CD4-positive, alpha-beta T cell treated with Interleukin-4 for 4 hours (primary cell): Measurements from ENCODE around the gene MYBPHL.

Experiments used
- DNase-seq: peaks from one replicate; pipeline ENCODE4 v3.0.0-alpha.2; 2020

Gene MYBPHL

DNA sequence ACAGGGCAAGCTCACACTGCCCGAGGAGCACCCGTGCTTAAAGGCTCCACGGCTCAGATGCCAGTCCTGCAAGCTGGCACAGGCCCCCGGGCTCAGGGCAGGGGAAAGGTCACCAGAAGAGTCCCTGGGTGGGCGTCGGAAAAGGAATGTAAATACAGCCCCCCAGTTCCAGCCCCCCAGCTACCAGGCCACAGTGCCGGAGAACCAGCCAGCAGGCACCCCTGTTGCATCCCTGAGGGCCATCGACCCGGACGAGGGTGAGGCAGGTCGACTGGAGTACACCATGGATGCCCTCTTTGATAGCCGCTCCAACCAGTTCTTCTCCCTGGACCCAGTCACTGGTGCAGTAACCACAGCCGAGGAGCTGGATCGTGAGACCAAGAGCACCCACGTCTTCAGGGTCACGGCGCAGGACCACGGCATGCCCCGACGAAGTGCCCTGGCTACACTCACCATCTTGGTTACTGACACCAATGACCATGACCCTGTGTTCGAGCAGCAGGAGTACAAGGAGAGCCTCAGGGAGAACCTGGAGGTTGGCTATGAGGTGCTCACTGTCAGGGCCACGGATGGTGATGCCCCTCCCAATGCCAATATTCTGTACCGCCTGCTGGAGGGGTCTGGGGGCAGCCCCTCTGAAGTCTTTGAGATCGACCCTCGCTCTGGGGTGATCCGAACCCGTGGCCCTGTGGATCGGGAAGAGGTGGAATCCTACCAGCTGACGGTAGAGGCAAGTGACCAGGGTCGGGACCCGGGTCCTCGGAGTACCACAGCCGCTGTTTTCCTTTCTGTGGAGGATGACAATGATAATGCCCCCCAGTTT lies 56.1 kb downstream of the MYBPHL start:
- DNase-seq: no peak

DNA sequence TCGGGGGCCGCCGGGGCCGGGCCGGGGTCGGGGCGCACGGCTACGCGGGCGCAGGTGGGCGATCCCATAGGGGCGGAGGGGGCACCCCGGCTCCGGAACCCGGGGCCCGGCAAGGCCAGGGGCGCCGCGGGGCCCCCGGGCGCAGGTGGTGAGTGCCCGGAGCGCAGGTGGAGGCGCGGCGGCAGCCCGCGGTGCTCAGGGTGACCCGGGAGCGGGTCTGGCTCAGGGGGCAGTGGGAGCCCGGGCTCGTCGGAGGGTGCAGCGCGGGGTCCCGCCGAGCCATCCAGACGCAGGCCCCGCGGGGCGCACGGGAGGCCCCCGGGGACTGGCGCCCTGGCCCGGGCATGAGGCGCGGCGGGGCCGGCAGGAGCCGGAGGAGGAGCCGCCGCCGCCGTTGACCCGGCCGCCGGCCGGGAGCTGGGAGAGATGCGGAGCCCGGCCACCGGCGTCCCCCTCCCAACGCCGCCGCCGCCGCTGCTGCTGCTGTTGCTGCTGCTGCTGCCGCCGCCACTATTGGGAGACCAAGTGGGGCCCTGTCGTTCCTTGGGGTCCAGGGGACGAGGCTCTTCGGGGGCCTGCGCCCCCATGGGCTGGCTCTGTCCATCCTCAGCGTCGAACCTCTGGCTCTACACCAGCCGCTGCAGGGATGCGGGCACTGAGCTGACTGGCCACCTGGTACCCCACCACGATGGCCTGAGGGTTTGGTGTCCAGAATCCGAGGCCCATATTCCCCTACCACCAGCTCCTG lies 57.0 kb downstream of the MYBPHL start:
- no peak for DNase-seq

DNA sequence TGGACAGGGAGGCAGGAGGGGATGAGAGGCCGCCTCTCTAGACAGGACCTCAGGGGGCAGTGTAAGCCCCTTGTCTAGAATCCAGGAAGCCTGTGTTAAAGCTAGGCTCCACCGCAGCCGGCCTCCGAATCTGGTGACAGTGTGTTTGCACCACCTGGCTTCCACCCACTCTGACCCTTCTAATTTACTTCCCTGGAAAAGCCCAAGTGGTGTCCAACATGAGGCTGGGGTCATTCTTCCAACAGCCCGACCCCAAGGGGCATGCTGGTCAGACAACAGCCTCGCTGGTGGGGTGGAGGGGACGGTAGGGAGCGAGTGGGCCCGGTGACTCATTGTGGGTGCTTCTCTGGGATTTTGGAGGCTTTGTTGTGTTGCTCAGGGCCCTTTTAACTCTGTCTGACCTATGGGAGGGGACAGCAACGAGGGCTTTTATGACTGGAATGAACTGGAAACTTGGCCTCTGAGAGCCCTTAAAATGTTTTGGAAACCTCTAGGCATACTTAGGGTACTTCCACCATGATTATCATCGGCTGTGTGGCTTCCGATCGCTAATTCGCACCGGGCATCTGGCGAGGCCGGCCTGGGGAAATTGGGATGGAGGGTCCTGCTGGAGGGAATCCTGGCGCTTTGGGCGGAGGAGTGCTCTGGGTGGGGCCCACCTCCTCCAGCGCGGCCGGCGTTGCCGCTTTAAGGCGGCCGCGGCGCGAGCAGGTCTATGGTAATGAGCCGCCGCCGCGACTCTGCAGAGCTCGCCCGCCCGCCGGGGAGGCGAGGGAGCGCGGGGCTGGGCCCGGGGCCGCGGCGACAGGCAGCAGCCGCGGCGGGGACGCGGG lies 57.8 kb downstream of the MYBPHL start, which contains the start of gene CELSR2:
Gene CELSR2 (plus strand): TSS at position 743 of the 833 bp plus-strand sequence. CDS start 541 bp downstream, outside the sequence.
- DNase-seq: peak; percentile 48

DNA sequence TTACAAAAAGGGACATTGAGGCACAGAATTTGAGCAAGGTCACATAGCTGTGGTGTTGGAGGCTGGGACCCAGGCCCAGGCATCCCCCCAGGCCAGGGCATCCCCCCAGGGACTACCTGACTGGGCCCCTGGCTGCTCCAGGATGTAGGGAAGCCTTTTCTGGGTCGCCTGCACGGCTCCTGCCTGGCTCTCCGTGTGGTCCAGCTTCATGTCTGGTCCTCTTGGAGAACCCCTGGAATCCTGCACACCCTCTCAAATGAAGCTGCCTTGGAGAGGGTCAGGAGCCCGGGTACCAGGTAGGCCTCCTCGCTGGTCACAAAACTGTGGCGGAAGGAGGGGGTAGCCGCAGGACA lies 58.4 kb downstream of the MYBPHL start:
- no peak for DNase-seq

DNA sequence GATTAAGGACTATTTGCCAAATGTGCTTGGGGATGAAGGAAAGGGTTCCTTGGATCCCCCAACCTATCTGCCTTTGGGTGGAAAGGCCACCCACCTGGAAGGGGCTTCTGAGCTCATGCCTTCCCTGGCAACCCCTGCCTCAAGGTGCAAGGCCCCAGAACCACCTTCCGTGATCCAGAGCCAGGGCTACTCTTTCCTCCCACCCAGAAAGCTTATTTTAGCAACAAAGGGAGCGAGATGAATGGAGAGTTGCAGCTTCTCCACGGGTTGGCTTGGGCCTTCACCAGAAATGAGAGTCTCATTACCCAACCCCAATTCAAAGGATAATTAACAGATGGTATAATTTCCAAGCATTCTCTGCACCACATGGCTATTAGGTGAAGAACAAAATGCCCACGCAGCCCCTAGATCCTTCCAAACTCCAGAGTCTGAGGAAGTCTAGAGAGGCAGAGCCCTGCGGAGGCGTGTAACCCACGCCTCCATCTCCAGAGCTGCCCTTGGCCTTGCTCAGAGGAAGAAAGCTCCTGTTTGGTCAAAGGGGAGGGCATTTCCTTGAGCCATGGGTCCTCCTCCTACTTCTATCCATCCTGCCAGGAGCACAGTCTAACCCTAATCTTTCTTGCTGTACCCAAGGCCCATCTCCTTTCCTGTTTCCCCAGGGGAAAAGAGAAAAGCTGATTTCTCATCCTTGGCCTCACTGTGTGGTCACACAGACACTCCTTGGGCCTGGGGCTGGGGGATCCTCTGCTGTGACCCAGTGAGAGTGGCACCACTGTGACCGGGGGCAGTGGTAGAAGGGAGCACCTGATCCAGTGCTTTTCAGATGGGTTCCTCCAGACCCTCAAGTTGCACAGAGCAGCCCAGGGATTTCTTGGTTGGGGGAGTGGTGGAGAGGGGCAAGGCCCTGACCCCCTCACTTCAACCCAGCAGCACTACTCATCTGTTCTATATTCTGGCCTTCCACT lies 59.1 kb downstream of the MYBPHL start:
- DNase-seq: no peak

DNA sequence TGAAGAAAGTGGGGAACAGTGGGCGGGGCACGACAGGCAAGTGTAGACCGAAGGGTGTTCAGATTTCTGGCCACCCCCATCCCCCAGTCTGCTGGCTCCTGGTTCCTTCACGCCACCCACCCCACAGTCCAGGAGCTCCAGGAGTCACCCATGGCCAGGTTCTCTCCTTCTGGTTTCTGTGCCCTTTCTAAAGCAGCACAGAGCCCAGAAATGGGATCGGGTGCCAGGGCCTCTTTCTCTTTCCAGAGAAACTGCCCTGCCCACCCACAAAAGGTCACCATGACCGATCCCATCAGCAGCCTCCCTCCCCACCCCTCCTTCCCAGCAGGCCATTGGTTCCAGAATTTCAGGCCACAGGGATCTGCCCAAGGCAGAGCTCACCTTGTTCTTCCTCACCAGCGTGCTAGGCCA lies 60.7 kb downstream of the MYBPHL start:
- no peak for DNase-seq

DNA sequence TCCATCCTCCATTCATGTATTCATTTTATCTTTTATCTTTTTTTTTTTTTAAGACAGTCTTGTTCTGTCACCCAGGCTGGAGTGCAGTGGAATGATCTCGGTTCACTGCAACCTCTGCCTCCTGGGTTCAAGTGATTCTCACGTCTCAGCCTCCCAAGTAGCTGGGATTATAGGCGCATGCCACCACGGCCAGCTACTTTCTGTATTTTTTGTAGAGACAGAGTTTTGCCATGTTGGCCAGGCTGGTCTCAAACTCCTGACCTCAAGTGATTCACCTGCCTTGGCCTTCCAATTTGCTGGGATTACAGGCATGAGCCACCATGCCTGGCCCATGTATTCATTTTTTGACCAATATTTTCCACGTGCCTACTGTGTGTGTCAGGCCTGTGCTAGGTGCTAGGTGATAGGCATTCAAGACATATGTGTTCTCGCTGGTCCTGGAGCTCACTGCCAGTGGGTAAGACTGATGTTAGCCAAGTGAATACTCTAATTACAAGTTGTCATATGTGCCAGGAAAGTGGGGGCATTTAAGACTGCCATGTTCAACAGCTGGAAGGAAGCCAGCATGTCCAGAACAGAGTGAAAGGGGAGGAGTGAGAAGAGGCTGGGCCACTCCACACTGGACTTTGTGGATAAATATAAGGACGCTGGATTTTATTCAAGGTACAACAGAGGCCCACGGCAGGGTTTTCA lies 62.8 kb downstream of the MYBPHL start:
- no peak for DNase-seq

DNA sequence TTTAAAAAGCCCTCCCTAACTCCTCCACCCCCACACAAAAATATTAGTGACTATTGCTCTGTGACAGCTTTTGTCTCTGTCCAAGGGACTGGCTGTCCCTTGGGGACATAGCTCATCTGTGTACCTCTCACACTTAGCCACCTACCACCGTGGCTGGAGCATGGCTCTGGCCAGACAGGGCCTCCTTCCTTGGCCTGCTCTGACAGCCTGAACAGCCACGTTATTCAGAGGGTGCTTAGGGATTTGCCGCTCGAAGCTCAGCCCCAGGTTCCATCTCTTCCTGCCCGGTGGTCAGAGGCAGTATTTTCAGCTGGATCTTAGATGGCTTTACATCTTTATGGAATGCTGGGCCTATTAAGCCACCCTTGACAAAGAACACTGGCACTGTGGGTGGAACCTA lies 63.6 kb downstream of the MYBPHL start:
- DNase-seq: no peak

DNA sequence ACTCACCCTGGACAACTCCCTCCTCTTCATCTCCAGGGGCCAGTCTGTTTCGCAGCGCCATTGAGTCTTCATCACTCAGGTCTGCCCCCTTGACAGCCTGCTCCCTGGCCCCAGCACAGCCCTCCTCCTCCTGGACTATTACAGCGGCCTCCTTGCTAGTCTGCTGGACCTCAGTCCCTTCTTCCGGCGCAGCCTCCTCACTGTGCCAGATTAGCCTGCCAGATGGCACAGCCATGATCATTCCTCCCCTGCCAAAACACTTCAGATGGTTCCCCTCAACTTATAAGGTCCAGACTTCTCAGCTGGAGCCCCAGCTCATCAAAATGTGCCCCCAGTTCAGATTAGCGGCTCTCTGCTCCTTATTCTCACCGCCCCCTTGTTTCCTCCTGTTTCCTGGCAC lies 64.4 kb downstream of the MYBPHL start:
- no peak for DNase-seq
